WTC11 (cell line): Measurements from ENCODE around the gene AGPAT3.

Experiments
- ETV6 ChIP-seq: sonication (generic); formaldehyde crosslinking; IDR thresholded peaks from 2 replicates; pipeline ENCODE4 v1.8.1; 2022; ENCODE audit warnings: mild to moderate bottlenecking, missing genetic modification reagents
- FOXJ3 ChIP-seq: sonication (generic); formaldehyde crosslinking; IDR thresholded peaks from 2 replicates; pipeline ENCODE4 v1.9.0; 2021; ENCODE audit warnings: missing genetic modification reagents, mild to moderate bottlenecking, borderline replicate concordance
- TCF7 ChIP-seq: sonication (generic); formaldehyde crosslinking; IDR thresholded peaks from 2 replicates; pipeline ENCODE4 v1.8.0; 2022; ENCODE audit warnings: mild to moderate bottlenecking, low read depth, missing genetic modification reagents, moderate library complexity
- TF ChIP-seq, protein P1 (sequence below): sonication (generic); formaldehyde crosslinking; IDR thresholded peaks from 2 replicates; pipeline ENCODE4 v1.8.1; 2022; ENCODE audit warnings: low read depth, missing genetic modification reagents, borderline replicate concordance
- TF ChIP-seq, protein P2 (sequence below): fragments of 200-600 bp; IDR thresholded peaks from 2 replicates; pipeline ENCODE4 v1.8.0; 2022; ENCODE audit warnings: antibody characterized with exemption
- TF ChIP-seq, protein P3 (sequence below): sonication (generic); formaldehyde crosslinking; IDR thresholded peaks from 2 replicates; pipeline ENCODE4 v1.8.1; 2022; ENCODE audit warnings: mild to moderate bottlenecking, moderate library complexity, missing genetic modification reagents
- TF ChIP-seq, protein P4 (sequence below): sonication (generic); formaldehyde crosslinking; IDR thresholded peaks from 2 replicates; pipeline ENCODE4 v1.8.0; 2022; ENCODE audit warnings: mild to moderate bottlenecking, missing genetic modification reagents
- TF ChIP-seq, protein P5 (sequence below): sonication (generic); formaldehyde crosslinking; IDR thresholded peaks from 2 replicates; pipeline ENCODE4 v1.8.1; 2023; ENCODE audit warnings: mild to moderate bottlenecking, missing genetic modification reagents, moderate library complexity

DNA sequence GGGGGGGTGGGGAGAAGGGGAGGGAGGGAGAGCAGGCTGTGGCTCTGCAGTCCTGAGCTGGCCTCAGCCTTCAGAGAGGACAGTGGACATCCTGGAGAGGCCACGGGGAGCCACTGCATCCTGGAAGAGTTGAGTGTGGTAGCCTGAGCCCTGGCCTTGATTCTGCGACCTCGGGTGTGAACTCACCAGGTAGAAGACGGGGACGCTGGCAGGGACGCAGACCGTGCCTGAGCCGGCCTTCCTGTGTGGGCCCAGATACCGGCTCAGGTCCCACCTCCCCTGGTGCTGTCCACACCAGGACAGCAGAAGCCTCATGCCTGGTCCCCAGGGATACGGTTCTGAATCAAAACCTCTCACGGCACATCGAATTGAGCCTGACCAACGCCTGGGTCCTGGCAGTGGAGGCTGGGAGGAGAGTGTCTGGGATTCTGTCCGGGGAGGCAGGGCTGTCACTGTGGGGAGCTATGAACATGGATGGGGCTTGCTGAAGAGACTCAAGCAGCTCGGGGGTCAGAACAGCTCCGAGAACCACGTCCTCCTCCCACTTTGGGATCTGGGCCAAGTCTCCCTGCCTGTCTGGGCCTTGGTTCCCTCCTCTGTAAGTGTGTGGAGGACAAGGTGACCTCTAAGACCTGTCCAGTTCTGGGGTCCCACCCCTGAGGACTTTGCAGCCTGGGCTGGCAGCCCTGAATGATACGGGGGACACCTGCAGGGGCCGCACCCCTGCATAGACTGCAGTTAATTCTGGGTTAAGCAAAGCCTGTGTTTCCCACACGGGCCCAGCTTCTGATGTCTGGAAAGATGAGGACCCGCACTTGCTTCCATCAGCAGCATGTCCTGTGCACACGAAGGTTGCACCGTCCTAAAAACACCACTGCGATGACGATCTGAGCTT, 45.3 kb upstream of the AGPAT3 start:
- TF ChIP-seq, protein P1, sequence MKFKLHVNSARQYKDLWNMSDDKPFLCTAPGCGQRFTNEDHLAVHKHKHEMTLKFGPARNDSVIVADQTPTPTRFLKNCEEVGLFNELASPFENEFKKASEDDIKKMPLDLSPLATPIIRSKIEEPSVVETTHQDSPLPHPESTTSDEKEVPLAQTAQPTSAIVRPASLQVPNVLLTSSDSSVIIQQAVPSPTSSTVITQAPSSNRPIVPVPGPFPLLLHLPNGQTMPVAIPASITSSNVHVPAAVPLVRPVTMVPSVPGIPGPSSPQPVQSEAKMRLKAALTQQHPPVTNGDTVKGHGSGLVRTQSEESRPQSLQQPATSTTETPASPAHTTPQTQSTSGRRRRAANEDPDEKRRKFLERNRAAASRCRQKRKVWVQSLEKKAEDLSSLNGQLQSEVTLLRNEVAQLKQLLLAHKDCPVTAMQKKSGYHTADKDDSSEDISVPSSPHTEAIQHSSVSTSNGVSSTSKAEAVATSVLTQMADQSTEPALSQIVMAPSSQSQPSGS (CRISPR knock-in tag) = no peak
- TF ChIP-seq, protein P2, sequence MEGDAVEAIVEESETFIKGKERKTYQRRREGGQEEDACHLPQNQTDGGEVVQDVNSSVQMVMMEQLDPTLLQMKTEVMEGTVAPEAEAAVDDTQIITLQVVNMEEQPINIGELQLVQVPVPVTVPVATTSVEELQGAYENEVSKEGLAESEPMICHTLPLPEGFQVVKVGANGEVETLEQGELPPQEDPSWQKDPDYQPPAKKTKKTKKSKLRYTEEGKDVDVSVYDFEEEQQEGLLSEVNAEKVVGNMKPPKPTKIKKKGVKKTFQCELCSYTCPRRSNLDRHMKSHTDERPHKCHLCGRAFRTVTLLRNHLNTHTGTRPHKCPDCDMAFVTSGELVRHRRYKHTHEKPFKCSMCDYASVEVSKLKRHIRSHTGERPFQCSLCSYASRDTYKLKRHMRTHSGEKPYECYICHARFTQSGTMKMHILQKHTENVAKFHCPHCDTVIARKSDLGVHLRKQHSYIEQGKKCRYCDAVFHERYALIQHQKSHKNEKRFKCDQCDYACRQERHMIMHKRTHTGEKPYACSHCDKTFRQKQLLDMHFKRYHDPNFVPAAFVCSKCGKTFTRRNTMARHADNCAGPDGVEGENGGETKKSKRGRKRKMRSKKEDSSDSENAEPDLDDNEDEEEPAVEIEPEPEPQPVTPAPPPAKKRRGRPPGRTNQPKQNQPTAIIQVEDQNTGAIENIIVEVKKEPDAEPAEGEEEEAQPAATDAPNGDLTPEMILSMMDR = no peak
- TF ChIP-seq ETV6 (CRISPR knock-in tag) (no peak), TCF7 (CRISPR knock-in tag) (no peak), FOXJ3 (CRISPR knock-in tag) (no peak)
- TF ChIP-seq, protein P3, sequence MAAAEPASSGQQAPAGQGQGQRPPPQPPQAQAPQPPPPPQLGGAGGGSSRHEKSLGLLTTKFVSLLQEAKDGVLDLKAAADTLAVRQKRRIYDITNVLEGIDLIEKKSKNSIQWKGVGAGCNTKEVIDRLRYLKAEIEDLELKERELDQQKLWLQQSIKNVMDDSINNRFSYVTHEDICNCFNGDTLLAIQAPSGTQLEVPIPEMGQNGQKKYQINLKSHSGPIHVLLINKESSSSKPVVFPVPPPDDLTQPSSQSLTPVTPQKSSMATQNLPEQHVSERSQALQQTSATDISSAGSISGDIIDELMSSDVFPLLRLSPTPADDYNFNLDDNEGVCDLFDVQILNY (CRISPR knock-in tag) = no peak
- TF ChIP-seq, protein P4, sequence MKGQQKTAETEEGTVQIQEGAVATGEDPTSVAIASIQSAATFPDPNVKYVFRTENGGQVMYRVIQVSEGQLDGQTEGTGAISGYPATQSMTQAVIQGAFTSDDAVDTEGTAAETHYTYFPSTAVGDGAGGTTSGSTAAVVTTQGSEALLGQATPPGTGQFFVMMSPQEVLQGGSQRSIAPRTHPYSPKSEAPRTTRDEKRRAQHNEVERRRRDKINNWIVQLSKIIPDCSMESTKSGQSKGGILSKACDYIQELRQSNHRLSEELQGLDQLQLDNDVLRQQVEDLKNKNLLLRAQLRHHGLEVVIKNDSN (CRISPR knock-in tag) = no peak
- TF ChIP-seq, protein P5, sequence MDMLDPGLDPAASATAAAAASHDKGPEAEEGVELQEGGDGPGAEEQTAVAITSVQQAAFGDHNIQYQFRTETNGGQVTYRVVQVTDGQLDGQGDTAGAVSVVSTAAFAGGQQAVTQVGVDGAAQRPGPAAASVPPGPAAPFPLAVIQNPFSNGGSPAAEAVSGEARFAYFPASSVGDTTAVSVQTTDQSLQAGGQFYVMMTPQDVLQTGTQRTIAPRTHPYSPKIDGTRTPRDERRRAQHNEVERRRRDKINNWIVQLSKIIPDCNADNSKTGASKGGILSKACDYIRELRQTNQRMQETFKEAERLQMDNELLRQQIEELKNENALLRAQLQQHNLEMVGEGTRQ (CRISPR knock-in tag) = no peak
